NCI-H187 treated with DMSO at 0.1 percent for 48 hours (cell line): Measurements from ENCODE around the gene COA8.
A peak's percentile ranks its signal among the peaks of the same experiment; 100 is the strongest.

Source experiments
- DNase-seq: peaks from one replicate; lab custom pipeline; 2025; lab: John Stamatoyannopoulos, UW

The COA8 gene

GRCh38 chr14:103623883-103624482 lies 61.2 kb downstream of the COA8 start:
- no peak for DNase-seq

GRCh38 chr14:103624860-103625259 lies 62.1 kb downstream of the COA8 start:
- DNase-seq = no peak

- no peak for DNase-seq
Measured at GRCh38 chr14:103625356-103626095, 62.8 kb downstream of the COA8 start.

- DNase-seq = peak; percentile 28
Measured at GRCh38 chr14:103626146-103626850, 63.5 kb downstream of the COA8 start.

GRCh38 chr14:103627073-103628025 lies 64.6 kb downstream of the COA8 start:
- DNase-seq = no peak

GRCh38 chr14:103628221-103628683 lies 65.5 kb downstream of the COA8 start:
- no peak for DNase-seq

GRCh38 chr14:103628684-103629502 lies 66.1 kb downstream of the COA8 start, which contains the start of gene KLC1:
Gene KLC1, plus strand, starts transcription at chr14:103629211. Its CDS starts 25,354 bp downstream, at chr14:103654565.
- no peak for DNase-seq

- DNase-seq = no peak
Measured at GRCh38 chr14:103629503-103630121, 66.9 kb downstream of the COA8 start.

- DNase-seq = no peak
Measured at GRCh38 chr14:103630364-103631108, 67.8 kb downstream of the COA8 start.

GRCh38 chr14:103633391-103633790 lies 70.6 kb downstream of the COA8 start:
- no peak for DNase-seq

GRCh38 chr14:103634156-103634555 lies 71.4 kb downstream of the COA8 start:
- DNase-seq = no peak

- no peak for DNase-seq
Measured at GRCh38 chr14:103638594-103638993, 75.8 kb downstream of the COA8 start.
